22Rv1 (cell line): ENCODE measurements around the gene TREM2.

Experiments
- CTCF ChIP-seq: fragments of 450-650 bp; IDR thresholded peaks from 2 replicates; pipeline ENCODE4 v1.5.1; 2017; ENCODE audit warnings: mild to moderate bottlenecking
- ZFX ChIP-seq: fragments of 450-650 bp; IDR thresholded peaks from 2 replicates; pipeline ENCODE4 v1.6.1; 2017; ENCODE audit warnings: antibody characterized with exemption, borderline replicate concordance

- TF ChIP-seq CTCF (no peak), ZFX (no peak)
These were observed 26.0 kb downstream of the TREM2 start for GRCh38 chr6:41136911-41137310.
